Measurements from ENCODE around the gene PRKAB1. TPM values are rescaled to one million over a fixed set of nuclear protein-coding genes. Genes with fewer than 3 reads are reported as not detected.

The PRKAB1 gene
- polyA plus RNA-seq, 2 of the 4 experiments (the other 2 are of a cell fraction): 19.0 to 49.2 TPM

DNA sequence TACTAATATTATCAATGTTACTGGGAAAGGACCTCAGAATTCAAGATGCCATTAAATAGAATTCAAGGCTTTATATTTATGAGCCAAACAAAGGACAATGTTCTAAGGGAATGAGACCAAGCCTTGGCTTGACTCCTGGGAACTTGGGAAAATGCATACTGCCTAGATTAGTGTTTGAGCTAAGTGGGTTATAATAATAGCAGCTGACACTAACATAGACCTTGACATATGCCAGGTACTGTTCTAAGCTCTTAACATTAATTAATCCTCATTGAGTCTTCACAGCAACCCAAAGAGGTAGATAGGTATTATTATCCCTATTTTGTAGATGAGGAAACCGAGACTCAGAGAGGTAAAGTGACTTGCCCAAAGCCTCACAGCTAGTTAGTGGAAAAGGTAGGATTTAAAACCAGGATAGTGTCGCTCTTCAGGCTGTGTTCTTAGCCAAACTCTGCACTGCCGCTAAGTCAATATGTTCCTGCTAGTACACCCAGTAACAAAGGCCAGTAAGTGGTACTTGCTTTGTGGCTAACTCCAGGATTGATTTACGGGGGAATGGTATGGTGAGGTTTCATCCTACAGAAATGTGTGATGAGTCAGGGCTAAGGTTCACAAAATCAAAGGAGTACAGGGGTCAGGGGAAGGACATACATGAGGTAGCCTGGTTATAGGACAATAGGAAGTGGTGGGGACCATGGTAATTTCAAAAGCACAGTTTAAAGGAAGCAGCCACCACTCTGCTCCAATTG, 35.8 kb upstream of the PRKAB1 start:
- no peaks in the 10 kb centered on the region for H3K9me3 ChIP-seq
- no peak overlapping the region for H3K4me2 ChIP-seq
- no peaks in the 10 kb centered on the region for H3K4me1 ChIP-seq
- TF ChIP-seq, protein P1, sequence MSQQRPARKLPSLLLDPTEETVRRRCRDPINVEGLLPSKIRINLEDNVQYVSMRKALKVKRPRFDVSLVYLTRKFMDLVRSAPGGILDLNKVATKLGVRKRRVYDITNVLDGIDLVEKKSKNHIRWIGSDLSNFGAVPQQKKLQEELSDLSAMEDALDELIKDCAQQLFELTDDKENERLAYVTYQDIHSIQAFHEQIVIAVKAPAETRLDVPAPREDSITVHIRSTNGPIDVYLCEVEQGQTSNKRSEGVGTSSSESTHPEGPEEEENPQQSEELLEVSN (IDR thresholded peaks at IDR 0.05; ENCODE audit: borderline replicate concordance, low read depth): no peak
- TF ChIP-seq NPAS2 (CRISPR knock-in tag; IDR thresholded peaks at IDR 0.05; ENCODE audit: borderline replicate concordance): no peak
- DNase-seq (ENCODE audit: low read depth in 1 of 2, low spot score in 1 of 2) (no peak), ATAC-seq (no peak), FAIRE-seq (no peak)
- H3K4me3 ChIP-seq: no peak overlapping the region
- ChIA-PET POLR2A (no interaction called here), CTCF (no interaction called here)
- H3K27ac ChIP-seq: no peak overlapping the region
- WGBS (ENCODE audit: missing lambda C conversion rate): 10% methylated on average over 4 of the region's 4 CpGs

DNA sequence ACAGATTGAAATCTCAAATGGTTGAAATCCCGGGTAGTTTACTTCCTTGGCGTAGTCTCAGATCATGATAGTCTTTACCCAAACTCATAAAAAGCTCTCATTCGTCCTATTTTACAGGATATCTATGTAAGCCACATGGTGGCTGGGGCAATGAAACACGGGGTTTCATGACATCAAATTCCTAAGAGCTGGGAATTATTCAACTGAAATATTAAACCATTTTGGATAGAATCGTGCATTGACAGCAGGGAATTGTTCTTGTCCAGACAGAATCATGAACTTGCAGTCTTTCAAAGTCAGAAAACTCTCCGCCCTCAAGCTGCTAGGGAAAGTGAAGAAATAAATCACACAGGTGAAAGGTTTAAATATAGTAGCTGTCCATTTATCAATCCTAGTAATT, 33.2 kb upstream of the PRKAB1 start:
- POLR2A ChIA-PET: no interaction called here
- no peak for FAIRE-seq
- Histone ChIP-seq H3K4me2 (no peak overlapping the region), H3K9me3 (no peaks in the 10 kb centered on the region), H3K27ac (no peak overlapping the region), H3K4me3 (no peak overlapping the region), H3K4me1 (no peaks in the 10 kb centered on the region)
- DNase-seq (ENCODE audit: low read depth in 1 of 2, low spot score in 1 of 2): no peak
- CTCF ChIA-PET: interaction anchor here (0.6 kb wide), 3 partner anchors 29 to 191 kb away, joined by 3 to 4 read pairs (median 3); no protein-coding TSS in a partner anchor
- ATAC-seq: no peak
- 2% methylated on average over 6 of the region's 6 CpGs for WGBS (ENCODE audit: missing lambda C conversion rate)
- TF ChIP-seq NR3C1 (IDR thresholded peaks at IDR 0.05): no peak
- TF ChIP-seq POLR2AphosphoS2 (conservative IDR thresholded peaks at IDR 0.05; ENCODE audit: low read length): no peak
- no peak for TF ChIP-seq KDM1A (IDR thresholded peaks at IDR 0.05; ENCODE audit: low read depth)
- TF ChIP-seq, protein P2, sequence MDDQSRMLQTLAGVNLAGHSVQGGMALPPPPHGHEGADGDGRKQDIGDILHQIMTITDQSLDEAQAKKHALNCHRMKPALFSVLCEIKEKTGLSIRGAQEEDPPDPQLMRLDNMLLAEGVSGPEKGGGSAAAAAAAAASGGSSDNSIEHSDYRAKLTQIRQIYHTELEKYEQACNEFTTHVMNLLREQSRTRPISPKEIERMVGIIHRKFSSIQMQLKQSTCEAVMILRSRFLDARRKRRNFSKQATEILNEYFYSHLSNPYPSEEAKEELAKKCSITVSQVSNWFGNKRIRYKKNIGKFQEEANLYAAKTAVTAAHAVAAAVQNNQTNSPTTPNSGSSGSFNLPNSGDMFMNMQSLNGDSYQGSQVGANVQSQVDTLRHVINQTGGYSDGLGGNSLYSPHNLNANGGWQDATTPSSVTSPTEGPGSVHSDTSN (IDR thresholded peaks at IDR 0.05): no peak

DNA sequence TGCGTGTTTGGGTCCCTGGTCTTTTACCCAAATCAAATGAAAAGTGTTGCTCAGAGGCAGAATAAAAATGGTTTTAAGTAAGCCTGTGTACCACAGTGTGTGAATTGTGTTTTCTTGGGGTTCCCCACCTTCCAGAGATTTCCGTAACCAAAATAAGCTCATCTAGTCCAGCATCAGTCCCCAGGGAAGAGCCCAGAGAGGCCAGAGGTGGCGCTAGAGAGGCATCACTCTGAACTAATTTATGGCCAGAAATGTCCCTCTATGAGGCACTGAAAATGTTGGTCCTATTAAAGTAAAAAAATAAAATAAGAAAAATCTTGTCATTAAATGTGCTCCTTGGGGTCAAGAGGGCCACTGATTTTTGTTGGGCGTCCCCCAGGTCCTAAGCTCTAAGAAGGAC, 24.9 kb upstream of the PRKAB1 start:
- Histone ChIP-seq H3K9me3 (no peaks in the 10 kb centered on the region), H3K4me1 (no peaks in the 10 kb centered on the region), H3K4me2 (no peak overlapping the region), H3K4me3 (no peak overlapping the region), H3K27ac (no peak overlapping the region)
- FAIRE-seq: no peak
- WGBS (ENCODE audit: missing lambda C conversion rate): 53% methylated on average over 4 of the region's 4 CpGs
- no peak; a peak in 1 of 6 replicates for ATAC-seq
- DNase-seq (ENCODE audit: low read depth in 1 of 2, low spot score in 1 of 2): no peak
- ChIA-PET POLR2A (no interaction called here), CTCF (interaction anchor here (0.9 to 1.2 kb wide), 3 partner anchors 10 to 98 kb away, joined by 3 to 4 read pairs (median 3); no protein-coding TSS in a partner anchor)
- no peak for TF ChIP-seq HOXA7 (CRISPR knock-in tag; IDR thresholded peaks at IDR 0.05)
- no peak for TF ChIP-seq FOXS1 (CRISPR knock-in tag; IDR thresholded peaks at IDR 0.05)
- TF ChIP-seq RARB (CRISPR knock-in tag; IDR thresholded peaks at IDR 0.05): no peak
- TF ChIP-seq SMC3 (IDR thresholded peaks at IDR 0.05): no peak
- no peak for TF ChIP-seq JUN (IDR thresholded peaks at IDR 0.05)
- no peak for TF ChIP-seq NR3C1 (IDR thresholded peaks at IDR 0.05)
- TF ChIP-seq RFX5 (IDR thresholded peaks at IDR 0.05): no peak
- TF ChIP-seq, protein P3, sequence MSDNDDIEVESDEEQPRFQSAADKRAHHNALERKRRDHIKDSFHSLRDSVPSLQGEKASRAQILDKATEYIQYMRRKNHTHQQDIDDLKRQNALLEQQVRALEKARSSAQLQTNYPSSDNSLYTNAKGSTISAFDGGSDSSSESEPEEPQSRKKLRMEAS (IDR thresholded peaks at IDR 0.05): no peak
- TF ChIP-seq EP300 (IDR thresholded peaks at IDR 0.05): no peak
- TF ChIP-seq, protein P2 (IDR thresholded peaks at IDR 0.05): no peak
- no peak for TF ChIP-seq ZC3H11A (IDR thresholded peaks at IDR 0.05)

DNA sequence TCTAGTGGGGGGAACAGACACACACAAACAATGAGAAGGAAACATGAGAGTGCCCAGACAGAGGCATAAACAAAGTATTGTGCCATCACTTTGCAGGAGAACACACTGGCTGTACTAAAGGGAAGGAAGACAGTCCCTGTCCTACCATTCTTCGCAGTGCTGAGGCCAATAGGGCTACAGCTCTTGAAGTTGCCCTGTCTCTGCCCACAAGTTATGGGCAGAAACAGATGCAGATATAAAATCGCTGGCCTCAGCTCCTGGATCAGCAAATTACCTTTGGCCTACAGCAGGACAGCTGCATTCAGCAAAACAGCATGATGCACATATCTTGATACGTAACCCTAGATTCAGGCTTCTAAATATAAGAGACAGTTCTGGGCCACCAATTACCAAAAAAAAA, 23.0 kb upstream of the PRKAB1 start:
- POLR2A ChIA-PET: no interaction called here
- FAIRE-seq: no peak
- Histone ChIP-seq H3K4me2 (no peak overlapping the region), H3K4me3 (no peak overlapping the region), H3K27ac (no peak overlapping the region), H3K9me3 (no peaks in the 10 kb centered on the region), H3K4me1 (no peaks in the 10 kb centered on the region)
- 41% methylated on average over 3 of the region's 3 CpGs for WGBS (ENCODE audit: missing lambda C conversion rate)
- no peak for ATAC-seq
- CTCF ChIA-PET: interaction anchor here (0.6 kb wide), 1 partner anchor 196 kb away, joined by 3 read pairs; no protein-coding TSS in a partner anchor
- no peak for TF ChIP-seq MYC (IDR thresholded peaks at IDR 0.05; ENCODE audit: borderline replicate concordance, low read length)
- TF ChIP-seq CHD4 (IDR thresholded peaks at IDR 0.05; ENCODE audit: borderline replicate concordance): no peak
- no peak for TF ChIP-seq FOXS1 (CRISPR knock-in tag; IDR thresholded peaks at IDR 0.05)
- no peak for TF ChIP-seq SMC3 (IDR thresholded peaks at IDR 0.05)
- no peak for DNase-seq (ENCODE audit: low read depth in 1 of 2, low spot score in 1 of 2)

Measured in A549 (cell line).